Neural progenitor cell (in vitro differentiated cells): ENCODE data around the gene KIF25.

ENCODE experiments used
- CTCF ChIP-seq: fragments of 200-600 bp; sonication (generic); IDR thresholded peaks from 2 replicates; pipeline ENCODE4 v1.5.1; 2017; ENCODE audit warnings: antibody characterized with exemption, mild to moderate bottlenecking
- EZH2 ChIP-seq: fragments of 200-600 bp; sonication (generic); IDR thresholded peaks from 2 replicates; pipeline ENCODE4 v1.6.1; 2017; ENCODE audit warnings: antibody characterized with exemption, mild to moderate bottlenecking, moderate library complexity
- EZH2phosphoT487 ChIP-seq: fragments of 200-600 bp; sonication (generic); IDR thresholded peaks from 2 replicates; pipeline ENCODE4 v1.6.1; 2017; ENCODE audit warnings: antibody characterized with exemption

- no peak for TF ChIP-seq CTCF
- TF ChIP-seq EZH2: no peak
- no peak for TF ChIP-seq EZH2phosphoT487
Observed at GRCh38 chr6:168041928-168042327, 44.5 kb downstream of the KIF25 start.
